Embryonic facial prominence (tissue), 1 donor: ENCODE data around the gene PLA2G6.

ENCODE experiments used
- DNase-seq: peaks from one replicate; pipeline ENCODE4 v3.0.0-alpha.2; 2016; ENCODE audit errors: extremely low spot score

The PLA2G6 gene

GRCh38 chr22:38214302-38215056, 32.8 kb upstream of the PLA2G6 start:
- no peak for DNase-seq

GRCh38 chr22:38213990-38214301, 32.3 kb upstream of the PLA2G6 start:
- no peak for DNase-seq

- DNase-seq = no peak
Observed at GRCh38 chr22:38213319-38213989, 31.8 kb upstream of the PLA2G6 start.

GRCh38 chr22:38212442-38212841, 30.8 kb upstream of the PLA2G6 start:
- no peak for DNase-seq

GRCh38 chr22:38211556-38211955, 29.9 kb upstream of the PLA2G6 start:
- no peak for DNase-seq

- DNase-seq = no peak
Observed at GRCh38 chr22:38208551-38208968, 26.9 kb upstream of the PLA2G6 start.

- DNase-seq = no peak
Observed at GRCh38 chr22:38207898-38208432, 26.3 kb upstream of the PLA2G6 start.

GRCh38 chr22:38205261-38206128, 23.9 kb upstream of the PLA2G6 start:
- DNase-seq = no peak

GRCh38 chr22:38204784-38205183, 23.2 kb upstream of the PLA2G6 start:
- no peak for DNase-seq

- no peak for DNase-seq
Observed at GRCh38 chr22:38203855-38204514, 22.4 kb upstream of the PLA2G6 start.

GRCh38 chr22:38203090-38203810, 21.6 kb upstream of the PLA2G6 start:
- no peak for DNase-seq

- DNase-seq = peak; percentile 45
Observed at GRCh38 chr22:38202437-38203089, 20.9 kb upstream of the PLA2G6 start.

GRCh38 chr22:38201711-38202436, 20.2 kb upstream of the PLA2G6 start, which contains the start of gene MAFF:
Gene MAFF, plus strand, starts transcription at chr22:38201994. Its CDS starts 11,860 bp downstream, at chr22:38213854.
- peak; percentile 81 for DNase-seq

- DNase-seq = no peak
Observed at GRCh38 chr22:38201371-38201710, 19.7 kb upstream of the PLA2G6 start.

GRCh38 chr22:38199826-38200559, 18.4 kb upstream of the PLA2G6 start:
- DNase-seq = no peak

GRCh38 chr22:38196791-38197419, 15.3 kb upstream of the PLA2G6 start:
- no peak for DNase-seq

GRCh38 chr22:38193580-38193979, 11.9 kb upstream of the PLA2G6 start:
- DNase-seq = no peak

GRCh38 chr22:38192475-38192863, 10.8 kb upstream of the PLA2G6 start:
- DNase-seq = no peak
